Thoracic aorta (tissue), 2 donors: ENCODE results near the gene TSNAXIP1. TPM values are rescaled to one million over a fixed set of nuclear protein-coding genes. Genes with fewer than 3 reads are reported as not detected.

ENCODE experiments used
- ATAC-seq: fragments of 150-250 bp; one replicate; pipeline ENCODE4 v1.8.0; 2017; ENCODE audit warnings: low read depth; ENCODE audit not compliant: insufficient number of reproducible peaks, low FRiP score
- DNase-seq: peaks from one replicate; pipeline ENCODE4 v3.0.0-alpha.2; 2020; ENCODE audit warnings: low spot score
- H3K27ac ChIP-seq, 2 donors: fragments of 200-600 bp; sonication (generic); 1 replicate in 1 of 2; 2 replicates in 1 of 2; pipeline ENCODE4 v1.5.1; 2016; ENCODE audit warnings: mild to moderate bottlenecking in 2 of 2, moderate library complexity in 2 of 2
- H3K27me3 ChIP-seq: fragments of 200-600 bp; sonication (generic); replicated peaks from 2 replicates; pipeline ENCODE4 v1.6.0; 2016; ENCODE audit warnings: mild to moderate bottlenecking; ENCODE audit not compliant: insufficient read depth
- H3K36me3 ChIP-seq: fragments of 200-600 bp; sonication (generic); one replicate; pipeline ENCODE4 v1.5.1; 2016
- H3K4me1 ChIP-seq, 2 donors: fragments of 200-600 bp; sonication (generic); 1 replicate in 1 of 2; 2 replicates in 1 of 2; pipeline versions ENCODE4 v1.5.1 to v1.6.0; 2016; ENCODE audit warnings: low read depth in 2 of 2, mild to moderate bottlenecking in 1 of 2; ENCODE audit not compliant: control insufficient read depth in 1 of 2
- H3K4me3 ChIP-seq: fragments of 200-600 bp; sonication (generic); 2 replicates; pipeline ENCODE4 v1.5.1; 2016; ENCODE audit warnings: mild to moderate bottlenecking
- H3K9me3 ChIP-seq: fragments of 200-600 bp; sonication (generic); 2 replicates; pipeline ENCODE4 v1.5.1; 2016
- total RNA-seq, 2 donors: library from RNA; depleted of rRNA; stranded (reverse); fragments of >200 nt; gene quantifications; one replicate each; pipeline versions ENCODE4 v1.1.0 to v1.2.3, GENCODE V29; 2016
- TF ChIP-seq, protein P1 (sequence below): fragments of 200-600 bp; sonication (generic); IDR thresholded peaks from one replicate; pipeline ENCODE4 v1.5.1; 2019; ENCODE audit warnings: antibody characterized with exemption

Gene TSNAXIP1
- total RNA-seq, 2 donors from 2014 or later = 4.1 to 8.5 TPM

DNA sequence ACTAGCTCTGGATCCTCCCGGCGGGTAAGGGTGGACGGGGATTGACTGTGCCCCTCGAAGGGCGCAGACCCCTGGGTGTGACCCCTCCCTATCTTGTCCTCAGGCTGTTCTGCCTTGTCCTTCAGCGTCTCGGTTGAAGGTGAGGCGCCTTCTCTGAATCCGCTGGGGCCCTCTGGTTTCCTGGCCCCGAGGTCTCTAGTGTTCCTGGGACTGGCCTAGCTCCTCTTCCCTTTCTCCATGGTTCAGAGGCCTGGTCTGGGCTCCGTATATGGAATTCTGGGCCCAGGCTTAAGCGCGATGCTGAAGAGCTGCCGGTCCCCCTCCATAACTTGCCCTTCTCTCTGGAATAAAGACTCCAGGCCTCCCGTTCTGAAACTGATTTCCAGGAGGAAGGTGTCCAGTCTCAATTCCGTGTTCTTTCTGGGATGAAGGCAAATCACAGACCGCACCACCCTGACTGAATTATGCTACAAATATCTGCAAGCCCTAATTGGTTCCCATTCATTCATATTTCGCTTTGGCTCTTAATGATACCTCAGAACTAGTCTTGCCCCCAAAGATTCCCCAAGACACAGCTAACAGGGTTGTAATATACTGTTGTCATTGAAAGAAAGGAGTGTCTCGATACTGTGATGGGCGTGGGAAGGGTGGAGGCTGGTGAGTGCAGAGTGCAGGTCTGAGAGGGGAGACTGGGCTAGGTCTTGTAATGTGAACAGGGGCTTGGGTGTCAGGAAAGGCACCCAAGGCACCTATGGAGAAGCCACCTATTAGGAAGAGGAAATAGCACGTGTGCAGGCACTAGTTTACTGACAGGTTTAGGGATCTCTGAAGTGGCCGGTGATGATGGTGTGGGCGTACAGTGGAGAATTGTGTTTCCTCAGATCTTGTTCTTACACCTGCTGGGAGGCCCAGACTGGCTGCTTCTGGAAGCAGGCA lies 67.0 kb downstream of the TSNAXIP1 start:
- no peaks in the 10 kb centered on the region for H3K9me3 ChIP-seq
- peaks cover 38% of the 10 kb centered on the region for H3K36me3 ChIP-seq
- no peaks in the 10 kb centered on the region for H3K27me3 ChIP-seq
- H3K27ac ChIP-seq = peak overlapping the region; percentile 69 to 79
- peaks cover 30 to 42% of the 10 kb centered on the region in 2 donors for H3K4me1 ChIP-seq
- DNase-seq (no peak), ATAC-seq (no peak)
- TF ChIP-seq, protein P1, sequence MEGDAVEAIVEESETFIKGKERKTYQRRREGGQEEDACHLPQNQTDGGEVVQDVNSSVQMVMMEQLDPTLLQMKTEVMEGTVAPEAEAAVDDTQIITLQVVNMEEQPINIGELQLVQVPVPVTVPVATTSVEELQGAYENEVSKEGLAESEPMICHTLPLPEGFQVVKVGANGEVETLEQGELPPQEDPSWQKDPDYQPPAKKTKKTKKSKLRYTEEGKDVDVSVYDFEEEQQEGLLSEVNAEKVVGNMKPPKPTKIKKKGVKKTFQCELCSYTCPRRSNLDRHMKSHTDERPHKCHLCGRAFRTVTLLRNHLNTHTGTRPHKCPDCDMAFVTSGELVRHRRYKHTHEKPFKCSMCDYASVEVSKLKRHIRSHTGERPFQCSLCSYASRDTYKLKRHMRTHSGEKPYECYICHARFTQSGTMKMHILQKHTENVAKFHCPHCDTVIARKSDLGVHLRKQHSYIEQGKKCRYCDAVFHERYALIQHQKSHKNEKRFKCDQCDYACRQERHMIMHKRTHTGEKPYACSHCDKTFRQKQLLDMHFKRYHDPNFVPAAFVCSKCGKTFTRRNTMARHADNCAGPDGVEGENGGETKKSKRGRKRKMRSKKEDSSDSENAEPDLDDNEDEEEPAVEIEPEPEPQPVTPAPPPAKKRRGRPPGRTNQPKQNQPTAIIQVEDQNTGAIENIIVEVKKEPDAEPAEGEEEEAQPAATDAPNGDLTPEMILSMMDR = no peak
- H3K4me3 ChIP-seq = peak overlapping the region; percentile 95

DNA sequence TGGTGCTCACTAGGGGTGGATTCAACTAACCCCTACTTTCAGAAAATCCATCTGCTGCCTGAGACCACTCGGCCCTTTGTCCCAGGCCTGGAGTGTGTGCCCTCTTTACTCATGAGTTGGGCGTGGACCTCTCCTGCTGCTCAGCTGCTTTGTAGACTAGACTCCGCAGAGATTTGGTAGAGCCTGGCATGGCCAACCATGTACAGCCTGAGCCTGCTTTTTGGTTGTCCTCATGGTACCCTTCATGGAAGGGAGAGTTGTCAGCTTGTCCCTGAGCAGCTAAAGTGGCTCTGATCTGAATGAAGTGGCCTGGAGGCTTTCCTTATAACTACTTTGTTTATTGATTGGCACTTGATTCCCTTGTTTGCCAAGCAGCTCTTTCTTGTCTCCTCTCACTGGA lies 67.7 kb downstream of the TSNAXIP1 start:
- Histone ChIP-seq H3K27ac (no peak overlapping the region), H3K4me3 (peak overlapping the region; percentile 95), H3K4me1 (peaks cover 25 to 35% of the 10 kb centered on the region in 2 donors), H3K27me3 (no peaks in the 10 kb centered on the region), H3K9me3 (no peaks in the 10 kb centered on the region), H3K36me3 (peaks cover 43% of the 10 kb centered on the region)
- no peak for ATAC-seq
- DNase-seq = no peak
- TF ChIP-seq, protein P1 = no peak

DNA sequence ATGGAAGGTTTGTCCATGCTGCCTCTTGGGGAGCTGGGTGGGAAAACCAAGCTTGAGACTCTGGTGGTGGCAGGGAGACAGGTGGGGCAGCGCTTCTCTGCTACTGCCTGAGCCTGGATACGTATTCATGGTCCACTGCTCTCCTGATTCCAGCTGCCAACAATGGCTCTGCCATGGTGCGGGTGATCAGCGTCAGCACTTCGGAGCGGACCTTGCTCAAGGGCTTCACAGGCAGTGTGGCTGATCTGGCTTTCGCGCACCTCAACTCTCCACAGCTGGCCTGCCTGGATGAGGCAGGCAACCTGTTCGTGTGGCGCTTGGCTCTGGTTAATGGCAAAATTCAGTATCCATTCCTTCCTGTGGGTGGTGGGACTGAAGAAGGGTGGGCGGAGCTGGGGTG lies 70.4 kb downstream of the TSNAXIP1 start:
- Histone ChIP-seq H3K4me1 (peaks cover 22 to 27% of the 10 kb centered on the region in 2 donors), H3K36me3 (peaks cover 59% of the 10 kb centered on the region), H3K9me3 (no peaks in the 10 kb centered on the region), H3K27me3 (no peaks in the 10 kb centered on the region), H3K27ac (no peak overlapping the region), H3K4me3 (no peak overlapping the region)
- TF ChIP-seq, protein P1 = no peak
- no peak for DNase-seq
- no peak for ATAC-seq

Other genes starting within 250 kb of the TSNAXIP1 start
- 10 to 100 TPM; 23.0 to 26.7 TPM for gene CTCF, start 244.4 kb upstream of the TSNAXIP1 start, total RNA-seq
- gene CARMIL2, start 161.7 kb upstream of the TSNAXIP1 start, total RNA-seq = 1 to 10 TPM in 1 of 2 donors, under 1 TPM in 1; 0.42 to 1.2 TPM
- gene ACD, start 146.6 kb upstream of the TSNAXIP1 start, total RNA-seq = 10 to 100 TPM; 16.9 to 20.4 TPM
- 10 to 100 TPM in 1 of 2 donors, 1 to 10 TPM in 1; 5.7 to 10.7 TPM for gene PARD6A, start 145.9 kb upstream of the TSNAXIP1 start, total RNA-seq
- gene ENKD1, start 140.1 kb upstream of the TSNAXIP1 start, total RNA-seq = 10 to 100 TPM; 15.4 to 17.6 TPM
- 10 to 100 TPM in 1 of 2 donors, 1 to 10 TPM in 1; 6.6 to 11.9 TPM for gene C16orf86, start 140.1 kb upstream of the TSNAXIP1 start, total RNA-seq
- 10 to 100 TPM; 13.3 to 19.2 TPM for gene GFOD2, start 87.6 kb upstream of the TSNAXIP1 start, total RNA-seq
- 10 to 100 TPM; 14.1 to 14.5 TPM for gene RANBP10, start 329 bp upstream of the TSNAXIP1 start, total RNA-seq
- gene THAP11, start 35.4 kb downstream of the TSNAXIP1 start, total RNA-seq = 10 to 100 TPM; 67.5 to 74.7 TPM
- 100 to 1,000 TPM in 1 of 2 donors, 10 to 100 TPM in 1; 79.0 to 172 TPM for gene NUTF2, start 40.0 kb downstream of the TSNAXIP1 start, total RNA-seq
- 10 to 100 TPM; 59.6 to 70.9 TPM for gene CENPT, start 40.8 kb downstream of the TSNAXIP1 start, total RNA-seq
- gene EDC4, start 66.2 kb downstream of the TSNAXIP1 start, total RNA-seq = 10 to 100 TPM; 57.4 to 61.0 TPM
- gene NRN1L, start 78.0 kb downstream of the TSNAXIP1 start, total RNA-seq = not detected
- 10 to 100 TPM; 24.1 to 36.0 TPM for gene PSKH1, start 86.4 kb downstream of the TSNAXIP1 start, total RNA-seq
- gene CTRL, start 125.0 kb downstream of the TSNAXIP1 start, total RNA-seq = 1 to 10 TPM in 1 of 2 donors, under 1 TPM in 1; 0.54 to 2.5 TPM
- gene PSMB10, start 130.0 kb downstream of the TSNAXIP1 start, total RNA-seq = 10 to 100 TPM; 19.8 to 52.7 TPM
- gene LCAT, start 137.2 kb downstream of the TSNAXIP1 start, total RNA-seq = 10 to 100 TPM; 28.1 to 46.6 TPM
- gene SLC12A4, start 161.7 kb downstream of the TSNAXIP1 start, total RNA-seq = 100 to 1,000 TPM; 163 to 168 TPM
- gene DPEP3, start 173.6 kb downstream of the TSNAXIP1 start, total RNA-seq = not detected
- 1 to 10 TPM in 1 of 2 donors, under 1 TPM in 1; 0.81 to 6.1 TPM for gene DPEP2, start 192.6 kb downstream of the TSNAXIP1 start, total RNA-seq
- not detected for gene DPEP2NB, start 209.0 kb downstream of the TSNAXIP1 start, total RNA-seq
- gene DDX28, start 216.3 kb downstream of the TSNAXIP1 start, total RNA-seq = 1 to 10 TPM; 5.4 to 5.8 TPM
- 1 to 10 TPM; 5.3 to 8.4 TPM for gene DUS2, start 216.4 kb downstream of the TSNAXIP1 start, total RNA-seq